HCT116 (cell line): ENCODE results near the gene RPS6KC1. TPM values are rescaled to one million over a fixed set of nuclear protein-coding genes. Genes with fewer than 3 reads are reported as not detected.

Experiments used
- ATAC-seq: fragments of 200-7000 bp; cut with Tn5 transposase; 2 replicates; pipeline ENCODE4 v1.9.1; 2020; ENCODE audit warnings: mild to moderate bottlenecking, moderate library complexity
- BruUV-seq: library from RNA; stranded (reverse); fragments of 400-500 nt; replicated peaks from 2 replicates; lab custom pipeline; 2021; lab: Mats Ljungman, UMichigan
- CTCF ChIA-PET: fragments of 300-600 bp; sonication (Branson Sonifier 250); formaldehyde crosslinking; loops from one replicate; lab custom pipeline; 2021; ENCODE audit warnings: antibody characterized with exemption; lab: Charles Lee
- POLR2A ChIA-PET: fragments of 300-600, 350-600 bp; sonication (Branson Sonifier 250); formaldehyde crosslinking; loops from one replicate; lab custom pipeline; 2021; ENCODE audit warnings: antibody characterized with exemption; lab: Charles Lee
- RAD21 ChIA-PET, 2 experiments: fragments of 300-600 bp; sonication (Branson Sonifier 250); formaldehyde crosslinking; loops; one replicate each; lab custom pipeline; 2023; ENCODE audit warnings: low total read pairs in 2 of 2; ENCODE audit not compliant: uncharacterized antibody in 2 of 2, unreplicated experiment in 2 of 2, low non-redundant PET in 1 of 2; lab: Charles Lee
- DNase-seq: peaks from one replicate; pipeline ENCODE4 v3.0.0-alpha.2; 2010; ENCODE audit warnings: low read depth, low spot score
- H2AFZ ChIP-seq: fragments of 200-600 bp; shearing (Covaris generic), sonication (generic); 2 replicates; pipeline ENCODE4 v1.6.1; 2017; ENCODE audit warnings: low read depth, mixed run types, mixed read lengths, antibody characterized with exemption, low read length; ENCODE audit not compliant: poor library complexity, severe bottlenecking
- H3K27ac ChIP-seq: 2 replicates; pipeline ENCODE4 v1.5.1; 2012; ENCODE audit warnings: low read depth, low read length
- H3K27me3 ChIP-seq: fragments of 200-600 bp; sonication (generic); 2 replicates; pipeline ENCODE4 v1.6.1; 2016; ENCODE audit warnings: mixed run types, low read length, mixed read lengths; ENCODE audit not compliant: insufficient read depth
- H3K36me3 ChIP-seq, 2 experiments: fragments of 200-500 bp in 1 of 2; fragments of 200-600 bp in 1 of 2; sonication (Bioruptor generic) in 1 of 2; sonication (generic) in 1 of 2; 2 replicates each; pipeline versions ENCODE4 v1.5.1 to v1.6.1; 2014 to 2016; ENCODE audit warnings: low read length in 2 of 2, inconsistent platforms in 1 of 2, mixed read lengths in 1 of 2, mixed run types in 1 of 2; ENCODE audit not compliant: insufficient read depth in 2 of 2, control insufficient read depth in 1 of 2
- H3K4me1 ChIP-seq, 2 experiments: fragments of 200-600 bp in 1 of 2; sonication (generic) in 1 of 2; 2 replicates each; pipeline versions ENCODE4 v1.5.1 to v1.6.1; 2012 to 2017; ENCODE audit warnings: low read length in 2 of 2, inconsistent platforms in 1 of 2, mild to moderate bottlenecking in 1 of 2, mixed read lengths in 1 of 2, mixed run types in 1 of 2, moderate library complexity in 1 of 2; ENCODE audit not compliant: insufficient read depth in 2 of 2, control insufficient read depth in 1 of 2
- H3K4me2 ChIP-seq: fragments of 200-600 bp; sonication (generic); 2 replicates; pipeline ENCODE4 v1.6.1; 2017; ENCODE audit warnings: mixed run types, low read length, mixed read lengths
- H3K4me3 ChIP-seq, 2 experiments: fragments of 200-600 bp in 1 of 2; sonication (generic) in 1 of 2; replicated peaks in 1 of 2; 2 replicates each; pipeline ENCODE4 v1.5.1; 2011 to 2016; ENCODE audit warnings: low read length in 2 of 2, control low read depth in 1 of 2, low read depth in 1 of 2, mild to moderate bottlenecking in 1 of 2, mixed read lengths in 1 of 2, mixed run types in 1 of 2
- H3K79me2 ChIP-seq: fragments of 200-600 bp; sonication (generic); 2 replicates; pipeline ENCODE4 v1.6.1; 2017; ENCODE audit warnings: mild to moderate bottlenecking, mixed run types, low read length, moderate library complexity, mixed read lengths; ENCODE audit not compliant: insufficient read depth
- H3K9ac ChIP-seq: fragments of 200-600 bp; sonication (generic); 2 replicates; pipeline ENCODE4 v1.6.1; 2016; ENCODE audit warnings: low read length, mixed read lengths
- H3K9me2 ChIP-seq: fragments of 200-600 bp; sonication (generic), shearing (Covaris generic); 2 replicates; pipeline ENCODE4 v1.6.1; 2017; ENCODE audit warnings: mixed run types, mild to moderate bottlenecking, moderate library complexity; ENCODE audit not compliant: insufficient read depth
- H3K9me3 ChIP-seq, 2 experiments: fragments of 200-500 bp in 1 of 2; fragments of 200-600 bp in 1 of 2; sonication (Bioruptor generic) in 1 of 2; sonication (generic) in 1 of 2; 2 replicates each; pipeline ENCODE4 v1.6.1; 2014 to 2017; ENCODE audit warnings: low read length in 2 of 2, mixed read lengths in 2 of 2, inconsistent platforms in 1 of 2, low read depth in 1 of 2, mild to moderate bottlenecking in 1 of 2, mixed run types in 1 of 2, moderate library complexity in 1 of 2; ENCODE audit not compliant: control insufficient read depth in 1 of 2, insufficient read depth in 1 of 2
- H4K20me1 ChIP-seq: fragments of 200-600 bp; sonication (generic), shearing (Covaris generic); 2 replicates; pipeline ENCODE4 v1.6.1; 2017; ENCODE audit warnings: mixed run types, mild to moderate bottlenecking, moderate library complexity; ENCODE audit not compliant: insufficient read depth
- ATF3 ChIP-seq: IDR thresholded peaks from 2 replicates; pipeline ENCODE4 v1.6.1; 2012
- CBX3 ChIP-seq: IDR thresholded peaks from 2 replicates; pipeline ENCODE4 v1.6.1; 2012; ENCODE audit warnings: low read depth
- CTCF ChIP-seq, 3 experiments: fragments of 200-600 bp in 1 of 3; sonication (generic) in 1 of 3; IDR thresholded peaks in 2 of 3; conservative IDR thresholded peaks in 1 of 3; 2 replicates each; pipeline ENCODE4 v1.5.1; 2012 to 2017; ENCODE audit warnings: low read depth in 2 of 3, low read length in 2 of 3, antibody characterized with exemption in 1 of 3, borderline replicate concordance in 1 of 3, control low read depth in 1 of 3, mild to moderate bottlenecking in 1 of 3, mixed read lengths in 1 of 3, mixed run types in 1 of 3, moderate library complexity in 1 of 3; ENCODE audit not compliant: insufficient read depth in 1 of 3
- EGR1 ChIP-seq: IDR thresholded peaks from 2 replicates; pipeline ENCODE4 v1.6.1; 2012; ENCODE audit warnings: low read depth
- ELF1 ChIP-seq: IDR thresholded peaks from 2 replicates; pipeline ENCODE4 v1.6.1; 2012; ENCODE audit warnings: low read depth, borderline replicate concordance
- EZH2 ChIP-seq: fragments of 200-600 bp; sonication (generic); IDR thresholded peaks from 2 replicates; pipeline ENCODE4 v1.6.1; 2017; ENCODE audit warnings: antibody characterized with exemption, mixed run types
- JUND ChIP-seq: IDR thresholded peaks from 2 replicates; pipeline ENCODE4 v1.6.1; 2012
- MAX ChIP-seq: IDR thresholded peaks from 2 replicates; pipeline ENCODE4 v1.6.1; 2012
- POLR2A ChIP-seq: IDR thresholded peaks from 2 replicates; pipeline ENCODE4 v1.7.0; 2011; ENCODE audit warnings: borderline replicate concordance; ENCODE audit not compliant: insufficient read depth, insufficient read length; ENCODE audit errors: extremely low read depth
- POLR2AphosphoS5 ChIP-seq: IDR thresholded peaks from 2 replicates; pipeline ENCODE4 v1.6.1; 2011; ENCODE audit warnings: mild to moderate bottlenecking, low read depth, low read length, moderate library complexity
- REST ChIP-seq: IDR thresholded peaks from 2 replicates; pipeline ENCODE4 v1.6.1; 2012; ENCODE audit warnings: low read depth
- SIN3A ChIP-seq: IDR thresholded peaks from 2 replicates; pipeline ENCODE4 v1.6.1; 2012; ENCODE audit warnings: low read depth
- SP1 ChIP-seq: IDR thresholded peaks from 2 replicates; pipeline ENCODE4 v1.6.1; 2012; ENCODE audit warnings: low read depth
- TCF7L2 ChIP-seq: IDR thresholded peaks from 2 replicates; pipeline ENCODE4 v1.7.0; 2011; ENCODE audit warnings: borderline replicate concordance, inconsistent platforms; ENCODE audit not compliant: insufficient read depth, insufficient read length; ENCODE audit errors: extremely low read depth
- ZFX ChIP-seq: fragments of 450-650 bp; IDR thresholded peaks from 2 replicates; pipeline ENCODE4 v1.6.1; 2017
- intact Hi-C: fragments of 100-400 bp; cut with micrococcal nuclease; formaldehyde crosslinking; loops from 2 replicates; pipeline ENCODE4 v1.10.0; 2022
- total RNA-seq: library from RNA; stranded (reverse); gene quantifications from one replicate; pipeline ENCODE4 v1.2.1, GENCODE V29; 2021; ENCODE audit not compliant: unreplicated experiment
- TF ChIP-seq, protein P1 (sequence below): IDR thresholded peaks from 2 replicates; pipeline ENCODE4 v1.6.1; 2011; ENCODE audit warnings: mild to moderate bottlenecking, low read length, moderate library complexity; ENCODE audit not compliant: insufficient replicate concordance; ENCODE audit errors: extremely low read depth

The RPS6KC1 gene
- total RNA-seq, 1 experiment from 2014 or later, result 15.9 TPM

DNA sequence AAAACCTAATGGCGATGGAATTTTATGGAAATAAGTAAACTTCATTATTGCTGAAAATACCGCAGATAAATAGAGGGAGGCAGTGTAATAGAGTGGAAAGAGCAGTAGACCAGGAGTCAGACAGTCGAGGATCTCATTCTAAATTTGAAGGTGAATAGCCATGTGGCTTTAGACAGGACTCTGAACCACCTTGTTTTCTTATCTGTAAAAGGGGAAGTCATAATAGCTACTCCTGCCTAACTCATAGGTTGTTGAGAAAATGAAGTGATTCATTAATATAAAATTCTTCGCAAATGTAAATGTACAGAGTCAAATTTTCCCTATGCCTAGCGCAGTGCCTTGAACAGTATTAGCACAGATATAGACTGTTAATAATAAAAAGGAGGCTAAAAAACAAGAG lies 14.8 kb downstream of the RPS6KC1 start (continued):
- TF ChIP-seq, protein P1, sequence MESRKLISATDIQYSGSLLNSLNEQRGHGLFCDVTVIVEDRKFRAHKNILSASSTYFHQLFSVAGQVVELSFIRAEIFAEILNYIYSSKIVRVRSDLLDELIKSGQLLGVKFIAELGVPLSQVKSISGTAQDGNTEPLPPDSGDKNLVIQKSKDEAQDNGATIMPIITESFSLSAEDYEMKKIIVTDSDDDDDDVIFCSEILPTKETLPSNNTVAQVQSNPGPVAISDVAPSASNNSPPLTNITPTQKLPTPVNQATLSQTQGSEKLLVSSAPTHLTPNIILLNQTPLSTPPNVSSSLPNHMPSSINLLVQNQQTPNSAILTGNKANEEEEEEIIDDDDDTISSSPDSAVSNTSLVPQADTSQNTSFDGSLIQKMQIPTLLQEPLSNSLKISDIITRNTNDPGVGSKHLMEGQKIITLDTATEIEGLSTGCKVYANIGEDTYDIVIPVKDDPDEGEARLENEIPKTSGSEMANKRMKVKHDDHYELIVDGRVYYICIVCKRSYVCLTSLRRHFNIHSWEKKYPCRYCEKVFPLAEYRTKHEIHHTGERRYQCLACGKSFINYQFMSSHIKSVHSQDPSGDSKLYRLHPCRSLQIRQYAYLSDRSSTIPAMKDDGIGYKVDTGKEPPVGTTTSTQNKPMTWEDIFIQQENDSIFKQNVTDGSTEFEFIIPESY, result no peak

DNA sequence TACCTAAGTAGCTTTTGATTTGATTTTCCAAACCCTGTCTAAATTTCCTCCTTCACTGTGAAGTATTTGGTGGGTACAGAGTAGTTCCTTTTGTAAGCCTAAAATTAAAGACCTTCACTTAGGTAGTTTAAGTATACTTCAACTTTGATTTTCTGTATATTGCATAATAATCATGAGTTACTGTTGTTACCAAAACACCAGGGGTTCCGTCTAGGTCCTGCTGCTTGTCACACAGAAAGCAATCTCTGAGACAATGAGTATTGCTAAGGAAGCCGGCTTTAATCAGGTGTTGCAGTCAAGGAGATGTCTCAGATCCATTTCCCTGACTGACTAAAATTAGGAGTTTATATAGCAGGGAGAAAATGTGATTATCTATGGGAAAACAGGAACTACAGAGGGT lies 15.3 kb downstream of the RPS6KC1 start:
- H3K4me3 ChIP-seq, result no peak overlapping the region
- ChIA-PET RAD21 (no interaction called here), CTCF (no interaction called here), POLR2A (no interaction called here)
- H3K36me3 ChIP-seq, result no peaks in the 10 kb centered on the region
- no peak overlapping the region for H3K27ac ChIP-seq
- BruUV-seq, result no TSS peak
- H4K20me1 ChIP-seq, result no peaks in the 10 kb centered on the region
- no peaks in the 10 kb centered on the region for H3K27me3 ChIP-seq
- H3K9me2 ChIP-seq, result no peaks in the 10 kb centered on the region
- DNase-seq, result no peak
- H3K4me1 ChIP-seq, result no peaks in the 10 kb centered on the region
- peaks cover 16% of the 10 kb centered on the region for H3K79me2 ChIP-seq
- no peaks in the 10 kb centered on the region for H3K9me3 ChIP-seq
- H3K9ac ChIP-seq, result no peak overlapping the region
- intact Hi-C loops, result no loop called here
- no peak overlapping the region for H2AFZ ChIP-seq
- TF ChIP-seq REST, result no peak
- TF ChIP-seq SIN3A, result no peak
- TF ChIP-seq SP1, result no peak
- TF ChIP-seq MAX, result no peak
- TF ChIP-seq EGR1, result no peak
- TF ChIP-seq CTCF (IDR thresholded peaks at IDR 0.05 in 2 of 3, conservative IDR thresholded peaks at IDR 0.05 in 1 of 3; ENCODE audit: borderline replicate concordance in 1 of 3, insufficient read depth in 1 of 3, low read depth in 2 of 3, low read length in 2 of 3), result no peak
- TF ChIP-seq ATF3, result no peak
- no peak for TF ChIP-seq EZH2
- no peak for TF ChIP-seq POLR2A
- no peak for TF ChIP-seq TCF7L2
- TF ChIP-seq POLR2AphosphoS5, result no peak
- TF ChIP-seq CBX3, result no peak
- no peak for TF ChIP-seq ELF1
- no peak for TF ChIP-seq ZFX
- no peak for TF ChIP-seq JUND
- ATAC-seq, result no peak
- H3K4me2 ChIP-seq, result no peak overlapping the region
